Body of pancreas (tissue), 4 donors: ENCODE results near the gene SNX1. TPM values are rescaled to one million over a fixed set of nuclear protein-coding genes. Genes with fewer than 3 reads are reported as not detected.

Experiments
- ATAC-seq: fragments of 150-250 bp; one replicate; pipeline ENCODE4 v1.9.1; 2016
- DNase-seq, 4 donors: peaks; one replicate each; pipeline ENCODE4 v3.0.0-alpha.2; 2019
- H3K27ac ChIP-seq, 4 donors: fragments of 200-600 bp; sonication (generic); 1 replicate in 3 of 4; 2 replicates in 1 of 4; pipeline versions ENCODE4 v1.5.1 to v1.6.1; 2016 to 2019; ENCODE audit warnings: mild to moderate bottlenecking in 1 of 4, mixed read lengths in 1 of 4, moderate library complexity in 1 of 4
- H3K27me3 ChIP-seq, 2 donors: fragments of 200-600 bp; sonication (generic); one replicate each; pipeline ENCODE4 v1.6.0; 2016; ENCODE audit warnings: mild to moderate bottlenecking in 1 of 2
- H3K36me3 ChIP-seq, 2 donors: fragments of 200-600 bp; sonication (generic); replicated peaks in 1 of 2; 2 replicates each; pipeline ENCODE4 v1.5.1; 2016; ENCODE audit warnings: low read depth in 2 of 2; ENCODE audit not compliant: insufficient read depth in 1 of 2
- H3K4me1 ChIP-seq: fragments of 200-600 bp; sonication (generic); one replicate; pipeline ENCODE4 v1.6.0; 2016
- H3K4me3 ChIP-seq, 2 donors: fragments of 200-600 bp; sonication (generic); 1 replicate in 1 of 2; 2 replicates in 1 of 2; pipeline ENCODE4 v1.5.1; 2016 to 2019
- H3K9me3 ChIP-seq, 3 donors: fragments of 200-600 bp; sonication (generic); 1 replicate in 2 of 3; 2 replicates in 1 of 3; pipeline ENCODE4 v1.5.1; 2016
- CTCF ChIP-seq, 7 experiments: fragments of 450-650 bp in 4 of 7; fragments of 200-600 bp in 3 of 7; sonication (generic) in 3 of 7; IDR thresholded peaks; one replicate each; pipeline ENCODE4 v1.5.1; 2016 to 2019; ENCODE audit warnings: antibody characterized with exemption in 7 of 7
- POLR2A ChIP-seq, 3 donors: fragments of 450-650 bp; IDR thresholded peaks; one replicate each; pipeline ENCODE4 v1.6.1; 2016; ENCODE audit warnings: antibody characterized with exemption in 3 of 3, mild to moderate bottlenecking in 2 of 3
- WGBS, 2 donors: methylation state at CpG; one replicate each; pipeline ENCODE4 v1.1.5; 2017; 5-methylcytosine and 5-hydroxymethylcytosine counted together
- intact Hi-C: fragments of 100-400 bp; cut with DNase I; formaldehyde crosslinking; loops from one replicate; pipeline ENCODE4 v1.15.1; 2023
- total RNA-seq, 2 donors: library from RNA; depleted of rRNA; stranded (reverse); fragments of >200 nt; gene quantifications; one replicate each; pipeline ENCODE4 v1.1.0, GENCODE V29; 2016

SNX1 gene
- total RNA-seq, 2 donors from 2014 or later = 26.7 to 27.4 TPM

- Histone ChIP-seq H3K4me3 (no peak overlapping the region), H3K4me1 (no peaks in the 10 kb centered on the region), H3K36me3 (peaks cover 6 to 33% of the 10 kb centered on the region in 2 donors), H3K9me3 (no peaks in the 10 kb centered on the region), H3K27me3 (no peaks in the 10 kb centered on the region), H3K27ac (no peak overlapping the region)
- DNase-seq (no peak), ATAC-seq (no peak)
- 61 to 90% methylated on average over 1 of the region's 1 CpG for WGBS, 2 donors
- TF ChIP-seq CTCF (IDR thresholded peaks at IDR 0.05) (no peak), POLR2A (IDR thresholded peaks at IDR 0.05) (no peak)
- intact Hi-C loops = no loop called here
Measured at GRCh38 chr15:64122444-64122843, 26.7 kb downstream of the SNX1 start.

DNA sequence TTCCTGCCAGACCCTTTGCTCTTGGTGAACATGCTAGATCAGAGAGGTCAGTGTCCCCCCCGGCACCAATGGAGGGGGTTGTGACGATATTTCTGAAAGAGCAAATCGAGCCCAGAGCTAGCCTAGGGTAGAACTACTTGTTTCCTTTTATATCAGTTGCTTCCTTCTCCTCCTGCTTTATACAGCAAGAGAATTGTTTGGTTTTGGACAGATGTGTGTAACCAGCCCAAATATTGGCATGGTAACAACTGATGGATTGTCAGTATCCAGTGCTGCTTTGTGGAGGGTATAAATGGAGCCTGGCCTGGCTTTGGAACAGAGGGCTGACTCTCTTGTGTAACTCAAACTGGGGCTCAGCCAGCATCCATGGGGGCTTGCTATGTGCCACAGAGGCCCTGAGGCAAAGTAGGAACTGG is 27.2 kb downstream of the SNX1 start:
- no peaks in the 10 kb centered on the region for H3K4me1 ChIP-seq
- WGBS, 2 donors = 81 to 92% methylated on average over 3 of the region's 3 CpGs
- H3K36me3 ChIP-seq = peaks cover 6 to 34% of the 10 kb centered on the region in 2 donors
- intact Hi-C loops = no loop called here
- H3K27ac ChIP-seq = no peak overlapping the region
- H3K4me3 ChIP-seq = no peak overlapping the region
- no peak for TF ChIP-seq POLR2A (IDR thresholded peaks at IDR 0.05)
- TF ChIP-seq CTCF (IDR thresholded peaks at IDR 0.05) = no peak
- H3K27me3 ChIP-seq = no peaks in the 10 kb centered on the region
- no peaks in the 10 kb centered on the region for H3K9me3 ChIP-seq
- no peak for ATAC-seq
- DNase-seq = no peak

GRCh38 chr15:64125978-64126377 is 30.2 kb downstream of the SNX1 start:
- DNase-seq (no peak), ATAC-seq (no peak)
- H3K27ac ChIP-seq = no peak overlapping the region
- 55 to 63% methylated on average over 3 of the region's 3 CpGs for WGBS, 2 donors
- H3K4me1 ChIP-seq = no peaks in the 10 kb centered on the region
- H3K27me3 ChIP-seq = no peaks in the 10 kb centered on the region
- H3K4me3 ChIP-seq = no peak overlapping the region
- H3K36me3 ChIP-seq = peaks cover 6 to 35% of the 10 kb centered on the region in 2 donors
- TF ChIP-seq CTCF (IDR thresholded peaks at IDR 0.05) (no peak), POLR2A (IDR thresholded peaks at IDR 0.05) (no peak)
- no peaks in the 10 kb centered on the region for H3K9me3 ChIP-seq
- intact Hi-C loops = no loop called here

DNA sequence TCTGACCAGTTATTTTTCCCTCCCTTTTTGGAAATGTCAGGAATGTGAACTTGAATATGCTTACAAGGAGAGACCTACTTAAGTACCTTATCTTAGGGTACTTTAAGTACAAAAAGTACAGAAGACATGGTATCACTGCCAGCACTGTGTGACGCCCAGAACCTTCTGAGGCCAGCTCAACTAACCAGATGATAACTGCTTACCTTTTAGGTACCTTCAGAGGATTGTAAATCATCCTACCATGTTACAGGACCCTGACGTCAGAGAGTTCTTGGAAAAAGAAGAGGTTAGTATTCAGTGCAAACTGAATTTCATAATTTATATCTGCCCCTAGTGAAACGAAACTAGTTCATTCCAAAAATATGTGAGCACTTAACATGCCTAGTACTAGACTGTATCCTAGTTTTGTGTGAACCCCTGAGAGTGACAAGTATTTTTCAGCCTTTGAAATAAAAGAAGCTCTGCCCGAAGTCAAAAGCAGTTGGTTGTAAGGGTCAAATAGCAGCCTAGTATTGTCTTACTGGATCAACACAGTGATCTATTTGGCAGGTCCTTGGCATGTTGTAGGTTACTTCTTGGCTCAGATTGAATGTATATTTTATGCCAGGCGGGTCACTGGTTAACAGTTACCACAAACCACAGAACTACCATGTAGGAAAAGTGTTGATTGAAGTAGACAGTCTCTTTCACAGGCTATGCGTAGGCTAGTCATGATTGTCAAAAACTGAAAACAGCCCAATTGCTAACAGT is 31.9 kb downstream of the SNX1 start:
- Histone ChIP-seq H3K36me3 (peaks cover 6 to 47% of the 10 kb centered on the region in 2 donors), H3K27me3 (no peaks in the 10 kb centered on the region), H3K4me3 (no peak overlapping the region), H3K4me1 (no peaks in the 10 kb centered on the region), H3K27ac (no peak overlapping the region), H3K9me3 (no peaks in the 10 kb centered on the region)
- intact Hi-C loops = no loop called here
- no peak for ATAC-seq
- no peak for TF ChIP-seq CTCF (IDR thresholded peaks at IDR 0.05)
- no peak for TF ChIP-seq POLR2A (IDR thresholded peaks at IDR 0.05)
- no peak for DNase-seq
- 80 to 87% methylated on average over 6 of the region's 6 CpGs for WGBS, 2 donors

DNA sequence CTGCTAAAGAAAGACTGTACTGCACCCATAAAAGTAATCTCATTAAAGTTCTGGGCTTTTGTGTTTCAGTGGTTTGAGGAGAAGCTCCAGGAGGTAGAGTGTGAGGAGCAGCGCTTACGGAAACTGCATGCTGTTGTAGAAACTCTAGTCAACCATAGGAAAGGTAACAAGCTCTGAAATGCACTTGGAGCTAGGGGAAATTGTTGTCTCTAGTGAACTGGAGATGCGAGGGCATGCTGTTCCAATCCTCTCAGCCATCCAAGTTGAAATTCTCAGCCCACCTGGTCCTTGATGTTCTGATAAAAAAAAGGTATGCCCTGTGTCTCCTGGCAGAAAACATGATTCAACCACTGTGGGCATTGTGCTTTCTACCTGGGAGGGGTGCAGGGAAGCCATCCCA is 34.4 kb downstream of the SNX1 start:
- Histone ChIP-seq H3K4me1 (no peaks in the 10 kb centered on the region), H3K27me3 (no peaks in the 10 kb centered on the region), H3K9me3 (no peaks in the 10 kb centered on the region), H3K36me3 (peaks cover 9 to 44% of the 10 kb centered on the region in 2 donors), H3K4me3 (no peak overlapping the region), H3K27ac (no peak overlapping the region)
- WGBS, 2 donors = 96 to 97% methylated on average over 3 of the region's 3 CpGs
- no peak for TF ChIP-seq CTCF (IDR thresholded peaks at IDR 0.05)
- no peak for TF ChIP-seq POLR2A (IDR thresholded peaks at IDR 0.05)
- DNase-seq = no peak
- no peak for ATAC-seq
- intact Hi-C loops = no loop called here
